GM12892 (cell line): ENCODE measurements around the gene CEP72.
"Not testable (repeated sequence)": the region's sequence is repeated elsewhere in the genome, so short reads cannot be mapped to it uniquely, and the experiment has no call there.

Experiments used
- POLR2A ChIP-seq: IDR thresholded peaks from 2 replicates; pipeline ENCODE4 v1.6.1; 2011; ENCODE audit warnings: low read depth, low read length, control low read depth
- POLR2AphosphoS5 ChIP-seq: IDR thresholded peaks from 2 replicates; pipeline ENCODE4 v1.6.1; 2011; ENCODE audit warnings: low read depth, low read length, control low read depth
- TAF1 ChIP-seq: IDR thresholded peaks from 2 replicates; pipeline ENCODE4 v1.6.1; 2011; ENCODE audit warnings: low read depth, mild to moderate bottlenecking, control low read depth, low read length, borderline replicate concordance

GRCh38 chr5:628351-629205, 16.4 kb downstream of the CEP72 start:
- TF ChIP-seq POLR2A, POLR2AphosphoS5, TAF1: not testable (repeated sequence)
